TTC549 (cell line): ENCODE results near the gene KCNMB2.

Experiments used
- FAIRE-seq: peaks from 2 replicates; lab custom pipeline; 2012; peaks lifted over from hg19 to GRCh38; lab: Jason Lieb, UNC

The KCNMB2 gene

DNA sequence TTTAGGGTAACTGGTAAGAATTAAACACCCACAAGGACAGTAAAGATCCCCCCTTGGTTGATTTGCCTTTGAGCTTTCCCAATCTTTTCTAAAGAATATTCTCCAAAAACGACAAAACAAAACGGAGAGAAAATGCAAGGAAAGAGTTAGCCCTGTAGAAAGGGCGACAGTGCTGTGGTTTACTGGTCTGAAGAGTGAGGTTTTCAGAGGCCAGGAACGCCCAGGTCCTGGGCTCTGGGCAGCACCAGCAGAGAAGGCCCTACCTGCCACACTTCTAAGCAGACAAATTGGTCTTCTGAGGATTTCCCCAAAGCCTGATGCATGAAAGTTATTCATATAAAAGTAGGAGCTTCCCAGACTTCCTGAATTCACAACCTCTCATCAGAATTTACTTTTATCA, 119.3 kb downstream of the KCNMB2 start:
- no peak for FAIRE-seq

DNA sequence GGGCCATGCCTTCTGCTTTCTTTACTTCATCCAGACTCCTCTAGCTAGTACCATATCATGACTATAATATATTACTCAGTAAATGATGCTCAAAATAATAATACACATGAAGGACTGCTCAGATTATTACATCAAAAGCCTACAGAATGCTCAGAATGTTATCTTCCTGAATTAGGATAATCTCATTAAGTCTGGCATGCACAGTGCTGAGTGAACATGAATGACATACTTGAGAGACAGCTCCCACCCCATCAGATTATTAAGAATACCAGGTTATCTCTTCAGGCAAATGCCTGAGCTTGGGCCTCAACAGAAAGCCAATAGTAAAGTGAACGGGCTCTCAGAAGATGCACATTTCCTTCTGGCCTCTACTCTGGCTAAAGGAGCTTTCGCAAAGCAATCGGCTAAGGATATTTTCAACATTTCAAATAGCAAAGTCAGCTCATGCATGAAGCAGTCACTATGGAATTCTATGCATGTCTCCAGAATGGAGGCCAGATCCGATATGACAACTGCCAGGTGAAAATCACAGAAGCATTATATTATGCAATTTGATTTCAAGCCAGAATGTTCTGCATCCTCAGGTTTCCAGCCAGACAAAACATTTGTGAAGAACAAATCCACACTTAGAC, 122.6 kb downstream of the KCNMB2 start:
- no peak for FAIRE-seq

DNA sequence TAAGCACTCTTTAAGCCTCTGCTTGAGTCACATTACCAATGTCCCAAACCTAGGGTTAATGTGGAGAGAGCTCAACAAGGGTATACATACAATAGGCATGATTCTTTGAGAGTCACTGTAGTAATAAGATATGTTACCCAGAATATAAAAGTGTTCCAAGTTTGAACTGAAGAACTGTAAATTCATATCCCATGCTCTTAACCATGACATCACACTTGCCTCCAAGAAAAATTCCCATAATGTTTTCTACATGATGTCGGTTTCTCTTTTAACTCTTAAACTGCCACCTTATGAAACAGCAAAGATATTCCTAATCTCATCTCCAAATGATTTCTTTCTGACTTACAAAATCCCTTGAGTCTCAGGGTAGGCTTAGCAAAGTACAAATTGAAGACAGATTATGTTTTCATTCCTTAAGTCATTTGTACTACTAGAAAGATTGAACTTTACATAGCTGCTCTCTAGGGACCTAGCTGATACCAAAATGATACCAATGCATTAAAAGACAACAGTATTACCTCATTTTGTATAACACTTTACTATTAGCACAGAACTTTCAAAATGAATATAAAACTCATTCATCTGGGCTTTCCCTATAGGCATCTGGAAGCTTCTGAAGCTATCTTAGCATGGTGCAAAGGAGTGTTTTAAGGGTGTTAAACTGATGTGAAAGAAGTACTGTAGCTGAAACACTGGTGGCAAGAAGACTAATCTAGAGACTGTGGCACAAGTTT, 127.1 kb downstream of the KCNMB2 start:
- no peak for FAIRE-seq

DNA sequence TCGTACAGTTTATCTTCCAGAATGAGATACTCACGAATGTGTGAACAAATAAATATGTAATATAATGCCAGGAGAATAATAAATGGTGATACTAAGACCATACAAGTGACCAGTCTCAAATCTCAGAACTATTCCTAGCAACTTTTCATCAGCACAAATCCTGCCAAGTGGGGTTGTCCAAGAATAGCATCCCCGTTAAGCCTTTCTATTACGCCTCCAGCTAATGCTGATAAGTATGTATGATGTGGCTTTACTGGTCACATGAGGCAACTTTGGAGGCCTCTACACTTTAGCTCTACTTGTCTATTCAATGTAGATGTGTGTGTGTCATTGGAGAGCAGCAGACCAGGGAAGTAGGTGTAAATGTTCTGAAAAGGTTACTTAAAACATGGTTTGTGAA, 129.5 kb downstream of the KCNMB2 start:
- no peak for FAIRE-seq

DNA sequence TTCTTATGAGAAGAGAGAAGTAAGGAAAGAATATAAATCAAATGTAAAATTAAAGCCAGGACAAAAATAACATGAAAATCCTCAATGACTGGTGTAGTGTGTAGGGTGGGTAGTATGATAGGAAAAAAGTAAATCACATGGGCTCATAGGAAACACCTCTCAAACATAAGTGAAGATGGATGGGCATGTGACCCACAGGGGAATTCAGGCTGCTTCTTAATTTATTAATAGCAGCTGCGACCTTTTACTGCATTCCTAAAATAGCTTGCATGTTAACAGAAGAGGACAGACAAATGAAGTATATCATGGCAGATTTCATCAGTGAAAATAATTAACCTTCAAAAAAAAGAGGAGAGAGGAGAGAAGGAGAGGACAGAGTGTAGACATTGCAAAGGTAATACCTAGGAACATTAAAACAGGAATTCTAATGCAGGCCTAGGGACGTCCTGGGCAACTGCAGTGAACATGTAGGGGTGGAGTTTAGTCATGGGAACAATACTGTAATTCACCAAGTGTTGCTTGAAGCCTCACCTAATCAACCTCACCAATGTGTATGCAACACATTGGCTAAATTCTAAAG, 132.9 kb downstream of the KCNMB2 start:
- no peak for FAIRE-seq

DNA sequence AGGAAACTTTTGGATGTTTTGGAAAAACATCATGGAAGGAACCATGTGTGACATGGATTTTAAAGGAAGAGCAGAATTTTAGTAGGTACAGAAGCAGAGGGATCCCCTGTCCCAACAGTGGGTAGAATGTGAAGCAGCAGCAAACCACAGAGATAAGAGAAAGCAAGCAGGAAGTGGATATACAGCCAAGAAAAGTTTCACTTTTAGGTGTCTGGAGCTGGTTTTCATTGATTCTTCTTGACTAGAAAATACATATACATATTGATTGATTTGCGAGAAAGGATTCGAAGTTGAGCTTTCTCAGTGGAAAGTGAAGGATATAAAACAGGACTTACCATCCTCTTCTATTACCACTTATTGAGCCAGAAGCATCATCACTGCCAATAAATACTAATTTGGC, 133.5 kb downstream of the KCNMB2 start:
- FAIRE-seq, result no peak

DNA sequence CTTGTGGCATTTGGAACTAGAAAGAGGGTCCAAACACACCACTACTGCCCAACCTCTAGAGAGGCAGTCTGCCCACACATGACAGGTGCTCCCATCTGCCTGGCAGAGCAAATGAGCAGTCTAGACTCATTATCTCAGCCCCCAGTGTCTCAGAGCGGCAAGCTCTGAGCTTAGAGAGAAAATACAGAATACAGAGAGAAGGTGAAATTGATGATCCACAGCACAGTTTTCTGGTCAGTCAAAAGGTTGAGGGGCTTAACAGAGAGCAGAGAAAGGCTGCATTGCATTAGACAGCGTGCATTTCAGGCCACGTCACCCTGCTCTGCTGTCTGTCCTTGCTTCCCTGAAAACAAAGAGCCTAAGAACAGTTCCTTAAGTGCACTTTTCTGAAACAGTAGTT, 135.1 kb downstream of the KCNMB2 start:
- FAIRE-seq, result no peak

DNA sequence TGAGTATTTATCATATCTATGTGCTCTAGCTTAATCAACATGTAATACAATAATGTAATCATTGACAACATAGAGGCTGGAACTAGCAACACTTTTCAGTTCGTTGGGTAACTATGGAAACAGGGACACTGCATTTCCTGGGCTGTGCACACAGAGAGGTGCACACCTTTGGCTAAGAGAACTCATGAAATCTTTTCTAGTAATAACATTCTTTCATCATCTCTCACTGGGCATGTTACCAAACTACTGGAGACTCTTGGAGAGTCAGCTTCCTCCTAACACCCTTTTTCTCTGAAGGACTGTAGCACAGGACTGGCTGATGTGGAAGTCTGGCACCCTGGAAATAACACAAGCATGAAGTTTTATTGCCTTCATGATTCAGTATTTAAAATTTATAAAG, 135.6 kb downstream of the KCNMB2 start:
- no peak for FAIRE-seq

DNA sequence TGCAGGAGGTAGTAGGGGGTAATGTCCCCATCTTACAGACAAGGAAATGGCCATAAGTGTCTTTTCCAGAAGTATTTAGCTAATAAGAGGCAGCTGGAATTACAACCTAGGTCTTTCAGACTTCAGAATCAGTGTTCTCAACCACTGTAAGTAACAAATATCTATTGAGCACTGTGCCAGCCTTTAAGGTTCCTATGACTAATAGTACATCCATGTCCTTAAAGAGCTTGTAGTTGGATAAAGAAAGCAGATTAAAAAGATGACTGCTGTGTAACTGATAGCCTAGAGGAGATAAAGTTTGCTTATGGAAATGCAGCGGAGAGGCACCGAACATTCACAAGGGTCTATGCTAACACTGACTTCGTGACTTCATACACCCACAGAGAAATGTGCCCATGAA, 136.0 kb downstream of the KCNMB2 start:
- FAIRE-seq, result no peak

DNA sequence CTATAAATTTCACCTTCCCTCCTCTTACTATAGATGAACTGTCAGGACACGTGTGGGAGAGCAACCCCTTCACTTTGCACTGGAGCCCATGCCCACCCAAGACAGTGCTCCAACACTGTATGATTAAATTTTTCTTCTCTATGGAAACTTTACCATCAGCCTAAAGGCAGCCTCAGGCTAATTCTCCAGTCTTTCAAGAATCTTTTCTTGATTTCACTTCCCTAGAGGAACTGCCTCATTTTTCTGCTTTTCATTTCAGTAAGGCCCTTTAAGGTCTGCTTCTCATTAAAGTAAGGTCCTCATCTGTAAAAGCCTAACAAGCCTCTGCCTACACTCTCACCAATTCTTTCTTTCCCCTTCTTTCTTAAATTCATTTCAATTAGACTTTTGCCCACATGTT, 137.3 kb downstream of the KCNMB2 start:
- no peak for FAIRE-seq

DNA sequence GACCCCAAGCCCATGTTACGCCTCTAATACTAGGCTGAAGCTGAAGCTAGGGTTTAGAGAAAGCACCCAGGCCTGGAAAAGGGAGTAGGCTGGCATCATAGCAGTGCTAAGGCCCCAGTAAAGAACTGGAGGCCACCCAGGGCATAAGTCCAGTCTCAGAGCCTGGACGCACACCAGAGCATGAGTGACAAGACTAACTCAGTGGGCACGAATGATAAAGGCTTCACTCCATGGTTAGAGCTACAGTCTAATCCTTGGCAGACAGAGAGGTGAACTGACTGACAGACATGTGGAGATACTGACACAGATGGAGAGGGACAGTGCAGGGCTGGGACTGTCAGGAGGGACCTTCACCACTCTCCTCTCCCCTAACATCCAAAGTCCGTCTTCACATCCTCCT, 139.8 kb downstream of the KCNMB2 start:
- no peak for FAIRE-seq

DNA sequence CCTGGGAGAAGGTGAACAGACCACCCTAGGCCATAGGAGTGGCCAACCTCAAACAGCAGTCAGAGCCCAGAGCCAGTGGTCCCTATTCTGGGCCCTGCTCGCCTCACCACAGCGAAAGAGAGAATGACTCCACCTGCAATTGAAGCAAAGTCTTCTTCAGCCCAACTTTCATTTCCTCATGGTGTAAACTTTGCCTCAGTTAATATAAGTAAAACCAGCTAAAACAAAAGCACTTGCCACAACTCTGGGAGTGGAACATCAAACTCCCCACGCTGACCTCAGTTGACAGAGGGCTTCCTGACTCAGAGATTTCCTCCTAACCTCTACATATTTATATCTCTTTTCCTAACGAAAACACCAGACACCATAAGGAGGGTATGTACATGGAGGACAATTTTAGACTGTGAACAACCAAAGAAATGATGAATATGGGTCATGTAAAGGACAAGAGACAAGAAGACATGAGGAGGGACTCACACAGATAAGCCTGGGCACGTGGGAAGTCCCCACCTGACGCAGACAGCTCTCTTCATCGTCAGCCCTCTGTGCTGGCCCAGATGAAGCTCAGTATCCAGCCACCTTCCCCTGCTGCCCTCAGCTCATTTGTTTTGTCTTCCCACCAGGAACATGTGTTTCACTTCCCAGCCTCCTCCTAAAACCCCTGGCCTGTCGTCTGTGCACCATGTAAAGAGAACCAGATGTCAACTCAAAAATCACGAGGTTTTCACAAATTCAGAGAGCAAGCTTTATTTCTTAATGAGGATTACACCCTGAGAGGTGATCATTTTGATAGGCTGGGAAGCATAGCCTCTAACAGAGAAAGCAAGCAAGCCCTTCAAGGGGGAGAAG, 140.9 kb downstream of the KCNMB2 start:
- no peak for FAIRE-seq

DNA sequence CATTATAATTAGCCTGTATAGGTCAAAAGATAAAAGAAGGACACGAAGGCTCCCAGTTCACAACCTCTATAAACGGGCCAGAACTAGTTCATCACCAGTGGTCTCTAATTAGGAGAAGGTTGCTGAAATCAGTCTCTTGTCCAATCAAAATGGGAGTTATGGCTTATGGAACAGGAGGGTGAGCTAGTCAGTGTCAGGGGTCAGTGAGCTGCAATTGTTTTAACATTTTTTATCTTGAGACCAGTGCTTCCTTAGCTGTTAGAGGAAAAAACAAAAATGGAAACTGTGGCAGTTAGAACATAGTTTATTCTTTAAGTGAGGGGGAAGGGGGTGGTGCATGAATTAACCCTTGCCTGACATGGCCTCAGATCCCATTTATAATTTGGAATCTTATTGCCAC, 141.7 kb downstream of the KCNMB2 start:
- no peak for FAIRE-seq

DNA sequence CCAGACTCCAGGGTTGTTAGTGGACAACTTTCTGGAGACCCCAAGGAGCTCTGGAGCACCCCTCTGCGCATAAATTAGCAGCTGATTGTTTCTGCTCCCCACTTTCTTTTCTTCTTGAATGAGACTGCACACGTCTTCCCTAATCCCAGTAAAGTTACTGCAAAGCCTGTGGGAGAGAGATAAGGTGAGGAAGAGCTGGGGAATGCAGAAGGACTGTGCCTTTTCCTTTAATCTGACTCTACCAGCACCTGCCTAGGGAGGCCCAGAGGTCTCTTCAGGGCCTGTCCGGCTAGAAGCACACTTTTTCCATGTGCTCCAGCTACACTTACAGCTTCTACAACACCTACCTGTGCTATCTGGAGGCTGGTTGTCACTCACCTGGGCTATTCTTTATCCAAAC, 143.8 kb downstream of the KCNMB2 start:
- no peak for FAIRE-seq

DNA sequence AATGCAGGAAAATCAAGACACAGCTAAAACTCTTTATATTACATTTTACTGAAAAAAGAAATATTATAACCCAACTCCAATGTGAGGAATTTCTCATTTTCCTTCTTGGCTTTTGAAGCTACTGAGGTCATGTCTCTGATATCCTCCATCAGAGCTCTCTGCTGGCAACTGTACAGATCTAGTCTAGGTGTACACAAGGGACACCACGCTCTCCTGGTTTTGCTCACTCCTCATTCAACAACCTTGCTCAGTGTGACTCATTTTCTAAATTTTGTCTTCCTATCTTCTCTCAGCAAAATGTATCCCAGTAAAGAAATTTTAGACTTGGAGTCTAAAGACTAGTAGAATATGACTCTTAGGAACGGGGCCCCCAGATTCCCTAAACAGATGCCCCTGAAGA, 144.3 kb downstream of the KCNMB2 start:
- no peak for FAIRE-seq

DNA sequence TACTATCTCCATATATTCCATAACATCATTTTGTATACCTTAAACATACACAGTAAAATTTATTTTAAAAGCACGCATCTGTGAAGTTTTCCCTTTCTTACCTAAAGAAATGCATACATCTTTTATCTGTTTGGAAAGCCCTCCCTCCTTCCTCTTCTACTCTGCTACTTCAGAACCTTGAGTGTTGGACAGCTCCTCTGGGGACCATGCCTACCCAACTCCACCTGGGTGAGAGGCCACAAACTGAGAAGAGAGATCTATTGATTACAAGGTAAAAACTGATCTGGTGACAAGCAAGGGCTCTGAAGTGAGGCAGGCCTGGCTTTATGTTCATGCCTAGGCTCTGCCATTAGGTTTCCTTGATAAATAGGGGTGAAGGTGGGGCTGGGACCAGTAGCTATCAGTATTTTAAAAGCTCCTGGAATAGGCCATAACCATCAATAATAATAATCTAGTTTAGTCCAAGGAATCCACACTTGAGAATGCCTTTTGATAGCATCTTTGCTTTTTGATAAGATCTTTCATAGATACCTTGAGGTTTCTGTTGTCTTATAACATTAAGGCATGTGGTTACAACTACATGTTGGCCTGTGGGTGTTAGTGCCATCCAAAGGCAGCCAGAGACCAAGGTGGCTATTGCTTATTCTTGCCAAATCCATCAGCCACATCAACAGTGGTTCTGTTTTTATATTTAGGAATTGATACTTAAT, 148.8 kb downstream of the KCNMB2 start:
- no peak for FAIRE-seq

DNA sequence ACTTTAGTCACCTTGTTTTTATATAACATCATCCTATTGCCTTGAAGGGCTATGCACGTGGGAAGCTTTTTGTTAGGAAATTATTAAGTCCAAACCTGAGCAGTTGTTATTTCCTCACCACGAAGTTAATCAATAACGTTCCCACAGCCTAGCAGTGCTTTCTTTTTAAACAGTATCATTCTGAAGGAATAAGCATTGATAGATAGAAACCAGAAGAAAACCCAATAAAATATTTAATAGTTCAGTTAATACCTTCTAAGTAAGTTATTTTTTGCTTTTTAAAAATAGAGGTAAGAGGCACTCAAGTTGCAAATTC, 149.3 kb downstream of the KCNMB2 start:
- FAIRE-seq, result no peak

DNA sequence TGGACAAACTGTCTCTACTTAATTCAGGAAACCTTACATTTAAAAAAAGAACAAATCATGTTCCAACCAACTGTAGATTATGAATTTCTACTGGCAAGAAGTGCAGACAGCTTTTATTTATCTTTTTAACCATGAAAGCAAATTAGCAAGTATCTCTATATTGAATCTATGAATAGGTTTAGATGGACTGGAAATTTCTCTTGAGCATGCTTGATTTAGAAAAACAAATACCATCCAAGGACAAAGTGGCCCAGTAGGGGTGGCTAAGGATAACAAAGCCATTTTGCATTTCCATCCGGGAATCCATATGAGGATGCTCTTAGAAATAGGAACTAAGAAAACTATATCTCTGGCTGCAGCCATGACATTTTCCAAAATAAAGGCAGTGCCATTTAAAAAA, 150.6 kb downstream of the KCNMB2 start:
- FAIRE-seq, result no peak

DNA sequence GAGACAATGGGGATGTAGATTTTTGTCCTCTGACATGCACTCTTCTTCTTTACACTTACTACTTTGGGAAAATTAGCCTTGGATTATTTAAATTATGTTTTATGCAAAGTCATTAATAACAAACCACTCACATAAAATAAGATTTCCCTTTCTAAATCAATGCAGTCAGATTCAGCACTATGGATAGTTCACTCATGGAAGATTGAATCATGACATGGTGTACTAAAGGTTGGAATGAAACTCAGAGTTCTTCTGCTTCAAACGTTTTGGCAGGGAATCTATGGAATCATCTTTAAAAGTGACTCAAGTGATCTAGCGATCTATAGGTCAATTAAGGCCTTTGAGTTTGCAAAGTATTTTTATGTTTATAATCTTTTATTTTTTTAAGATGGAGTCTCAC, 154.3 kb downstream of the KCNMB2 start:
- no peak for FAIRE-seq

DNA sequence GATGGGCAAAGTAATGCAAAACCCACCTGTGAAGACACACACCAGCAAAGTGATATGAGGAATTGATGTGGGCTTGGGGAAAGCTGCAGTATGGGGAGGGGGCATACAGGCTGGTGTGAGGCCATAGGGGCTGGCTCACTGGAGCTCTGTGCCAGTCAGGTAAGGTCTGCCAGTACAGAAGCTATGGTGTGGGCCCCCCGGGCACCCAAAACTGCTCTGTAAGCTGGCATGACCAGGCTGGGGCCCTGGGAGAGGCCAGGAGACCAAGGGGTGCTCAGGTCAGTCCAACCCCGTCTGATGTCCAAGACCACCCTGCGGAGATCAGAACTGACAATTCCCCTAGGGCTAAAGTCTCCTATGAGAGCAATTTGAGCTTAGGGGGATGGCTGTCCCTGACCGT, 163.1 kb downstream of the KCNMB2 start:
- no peak for FAIRE-seq

DNA sequence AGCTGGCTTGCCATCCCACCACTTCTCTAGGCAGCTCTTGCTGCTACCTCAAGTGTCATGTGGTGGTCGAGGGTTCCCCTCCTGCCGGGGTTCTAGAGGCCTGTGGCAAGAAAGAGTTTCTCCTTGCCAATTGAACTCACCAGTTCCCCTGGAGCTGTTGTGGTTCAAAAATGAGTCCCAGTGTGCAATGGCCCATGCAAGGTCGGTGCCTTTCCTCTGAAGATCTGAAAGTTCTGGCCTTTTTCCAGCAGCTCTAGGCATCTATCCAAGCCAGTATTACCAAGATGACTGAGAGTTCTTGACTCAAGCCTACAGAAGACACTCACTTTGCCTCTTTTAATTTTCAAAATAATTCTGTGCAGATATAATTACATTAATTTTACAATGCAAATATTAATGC, 163.6 kb downstream of the KCNMB2 start:
- FAIRE-seq, result no peak

DNA sequence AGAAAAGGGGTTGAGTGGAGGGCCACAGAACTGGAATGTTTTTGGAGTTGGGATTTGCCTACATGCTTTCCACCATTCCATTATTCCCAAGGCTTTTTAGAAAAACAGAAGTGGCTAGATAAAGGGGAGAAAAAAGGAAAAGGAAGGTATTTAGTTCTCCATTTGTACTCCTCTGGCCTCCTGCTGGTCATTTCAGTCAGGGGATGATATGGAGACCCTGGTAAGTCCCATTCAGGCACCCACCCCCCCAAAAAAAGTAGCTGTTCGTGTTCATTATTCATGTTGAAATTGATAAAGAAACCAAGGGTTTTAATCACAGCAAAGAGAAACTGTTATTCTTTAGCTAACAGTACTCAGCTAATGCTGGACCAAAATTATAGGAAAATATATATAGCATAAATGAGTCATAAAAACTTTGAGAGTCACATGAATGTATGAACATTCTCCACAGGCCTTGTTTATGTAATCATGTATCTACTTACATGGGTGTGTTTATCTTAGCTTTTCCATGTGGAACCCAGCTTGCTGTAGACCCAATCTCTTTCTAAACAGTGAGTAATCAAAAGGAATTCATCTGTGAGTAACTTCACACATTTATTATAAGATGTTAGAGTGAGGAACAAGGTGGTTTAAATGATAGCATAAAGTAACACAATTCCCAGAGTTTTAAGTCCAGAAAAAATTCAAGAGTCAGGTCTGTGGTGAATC, 167.2 kb downstream of the KCNMB2 start:
- no peak for FAIRE-seq
